Endodermal cell (in vitro differentiated cells): ENCODE data around the gene CCT5. TPM values are rescaled to one million over a fixed set of nuclear protein-coding genes. Genes with fewer than 3 reads are reported as not detected.

ENCODE experiments used
- DNase-seq: peaks from one replicate; pipeline ENCODE4 v3.0.0-alpha.2; 2017
- H3K27ac ChIP-seq: 2 replicates; pipeline ENCODE4 v1.5.1; 2013; ENCODE audit warnings: mild to moderate bottlenecking, low read depth, low read length, moderate library complexity
- H3K27me3 ChIP-seq: 2 replicates; pipeline ENCODE4 v1.6.1; 2013; ENCODE audit warnings: mild to moderate bottlenecking, low read length, moderate library complexity; ENCODE audit not compliant: insufficient read depth, control insufficient read depth, poor library complexity, severe bottlenecking
- H3K36me3 ChIP-seq: 2 replicates; pipeline ENCODE4 v1.7.0; 2013; ENCODE audit warnings: mild to moderate bottlenecking, low read length, moderate library complexity; ENCODE audit not compliant: control insufficient read depth, insufficient read depth
- H3K4me1 ChIP-seq: one replicate; pipeline ENCODE4 v1.7.0; 2013; ENCODE audit warnings: low read length; ENCODE audit not compliant: control insufficient read depth, insufficient read depth
- H3K4me3 ChIP-seq: 2 replicates; pipeline ENCODE4 v1.5.1; 2013; ENCODE audit warnings: mild to moderate bottlenecking, low read length, moderate library complexity
- H3K9ac ChIP-seq: 2 replicates; pipeline ENCODE4 v1.6.1; 2013; ENCODE audit warnings: mild to moderate bottlenecking, low read length, moderate library complexity; ENCODE audit not compliant: poor library complexity, severe bottlenecking; ENCODE audit errors: extremely low read depth
- H3K9me3 ChIP-seq: 2 replicates; pipeline ENCODE4 v1.6.1; 2013; ENCODE audit warnings: mild to moderate bottlenecking, low read length, moderate library complexity; ENCODE audit not compliant: control insufficient read depth
- H3K27ac Mint-ChIP-seq: 2 replicates; pipeline ENCODE4 v1.8.0; 2020; ENCODE audit warnings: mixed read lengths
- H3K27me3 Mint-ChIP-seq: 2 replicates; pipeline ENCODE4 v1.8.0; 2021; ENCODE audit warnings: mild to moderate bottlenecking, mixed read lengths; ENCODE audit not compliant: insufficient read depth
- H3K36me3 Mint-ChIP-seq: 2 replicates; pipeline ENCODE4 v1.8.0; 2020; ENCODE audit warnings: low read depth, mixed read lengths
- H3K4me1 Mint-ChIP-seq: 2 replicates; pipeline ENCODE4 v1.8.0; 2020; ENCODE audit warnings: mixed read lengths
- H3K4me3 Mint-ChIP-seq: 2 replicates; pipeline ENCODE4 v1.8.0; 2020; ENCODE audit warnings: mild to moderate bottlenecking, moderate library complexity, mixed read lengths
- H3K9me3 Mint-ChIP-seq: 2 replicates; pipeline ENCODE4 v1.8.0; 2020; ENCODE audit warnings: mild to moderate bottlenecking, mixed read lengths
- CTCF ChIP-seq: fragments of 200-600 bp; sonication (generic); conservative IDR thresholded peaks from 2 replicates; pipeline ENCODE4 v1.5.0; 2021; ENCODE audit warnings: antibody characterized with exemption, mild to moderate bottlenecking
- WGBS, 2 experiments: methylation state at CpG; one replicate each; pipeline versions ENCODE4 v1.1.5 to v1.1.7; 2013; ENCODE audit warnings: missing lambda C conversion rate in 2 of 2, mixed read lengths in 1 of 2; ENCODE audit not compliant: insufficient coverage in 1 of 2, insufficient read length in 1 of 2; 5-methylcytosine and 5-hydroxymethylcytosine counted together
- total RNA-seq, 2 donors: library from RNA; stranded (reverse); fragmentation: NEBNext Ultra II Directional in 1 of 2; extraction: Animal tissue kit (Norgen Biotek cat#: 25700) in 1 of 2; gene quantifications; 2 replicates in 1 of 2; 3 replicates in 1 of 2; pipeline ENCODE4 v1.2.1, GENCODE V29; 2021

The CCT5 gene
- total RNA-seq, 2 donors from 2014 or later: 316 to 356 TPM

GRCh38 chr5:10297646-10298204 lies 47.6 kb downstream of the CCT5 start:
- 85 to 87% methylated on average over 10 to 14 of the region's 14 CpGs for WGBS, 2 experiments
- H3K4me1 Mint-ChIP-seq: peaks cover 8% of the 10 kb centered on the region
- H3K9ac ChIP-seq: no peak overlapping the region
- H3K4me3 ChIP-seq: no peak overlapping the region
- H3K27me3 ChIP-seq: no peaks in the 10 kb centered on the region
- peaks cover 8% of the 10 kb centered on the region for H3K9me3 Mint-ChIP-seq
- no peaks in the 10 kb centered on the region for H3K36me3 ChIP-seq
- H3K27me3 Mint-ChIP-seq: no peaks in the 10 kb centered on the region
- H3K36me3 Mint-ChIP-seq: peaks cover 7% of the 10 kb centered on the region
- no peaks in the 10 kb centered on the region for H3K9me3 ChIP-seq
- DNase-seq: no peak
- H3K4me1 ChIP-seq: no peaks in the 10 kb centered on the region
- H3K27ac Mint-ChIP-seq: no peak overlapping the region
- no peak overlapping the region for H3K4me3 Mint-ChIP-seq
- H3K27ac ChIP-seq: no peak overlapping the region
- TF ChIP-seq CTCF: no peak

GRCh38 chr5:10300246-10300645 lies 50.2 kb downstream of the CCT5 start:
- H3K4me3 Mint-ChIP-seq: no peak overlapping the region
- peaks cover 11% of the 10 kb centered on the region for H3K4me1 Mint-ChIP-seq
- TF ChIP-seq CTCF: no peak
- Histone ChIP-seq H3K36me3 (no peaks in the 10 kb centered on the region), H3K4me3 (no peak overlapping the region), H3K27ac (no peak overlapping the region), H3K9ac (no peak overlapping the region), H3K9me3 (peaks cover 6% of the 10 kb centered on the region), H3K4me1 (no peaks in the 10 kb centered on the region), H3K27me3 (no peaks in the 10 kb centered on the region)
- DNase-seq: no peak
- peaks cover 6% of the 10 kb centered on the region for H3K9me3 Mint-ChIP-seq
- no peak overlapping the region for H3K27ac Mint-ChIP-seq
- H3K36me3 Mint-ChIP-seq: peaks cover 5% of the 10 kb centered on the region
- H3K27me3 Mint-ChIP-seq: peaks cover 2% of the 10 kb centered on the region
- 90 to 100% methylated on average over 5 of the region's 5 CpGs for whole genome bisulfite sequencing, 2 experiments

GRCh38 chr5:10301266-10301665 lies 51.2 kb downstream of the CCT5 start:
- WGBS, 2 experiments: 81 to 88% methylated on average over 3 to 7 of the region's 7 CpGs
- peaks cover 6% of the 10 kb centered on the region for H3K9me3 Mint-ChIP-seq
- no peaks in the 10 kb centered on the region for H3K36me3 ChIP-seq
- H3K27ac Mint-ChIP-seq: no peak overlapping the region
- no peak overlapping the region for H3K9ac ChIP-seq
- peaks cover 6% of the 10 kb centered on the region for H3K9me3 ChIP-seq
- H3K4me1 Mint-ChIP-seq: peaks cover 11% of the 10 kb centered on the region
- no peak for TF ChIP-seq CTCF
- H3K4me1 ChIP-seq: no peaks in the 10 kb centered on the region
- H3K27me3 ChIP-seq: no peaks in the 10 kb centered on the region
- H3K4me3 Mint-ChIP-seq: no peak overlapping the region
- peaks cover 2% of the 10 kb centered on the region for H3K36me3 Mint-ChIP-seq
- no peak overlapping the region for H3K4me3 ChIP-seq
- H3K27ac ChIP-seq: no peak overlapping the region
- no peak for DNase-seq
- peaks cover 2% of the 10 kb centered on the region for H3K27me3 Mint-ChIP-seq
